ENCODE data around the gene AIFM2. TPM values are rescaled to one million over a fixed set of nuclear protein-coding genes. Genes with fewer than 3 reads are reported as not detected.

AIFM2 gene
- total and polyA plus RNA-seq, 9 of the 15 experiments (the other 6 are each of a cell fraction or from before 2014, with no cell fraction given) = 2.7 to 14.1 (median 9.2) TPM

- H3K27me3 ChIP-seq (ENCODE audit: control insufficient read depth in 2 of 2, insufficient read depth in 2 of 2, low read length in 2 of 2) = peaks cover 40 to 59% of the 10 kb centered on the region in 2 experiments
- no peaks in the 10 kb centered on the region for H3K4me1 ChIP-seq (replicated peaks in 1 of 2; ENCODE audit: control insufficient read depth in 2 of 2, insufficient read depth in 2 of 2, low read length in 2 of 2)
- H3K9me1 ChIP-seq (ENCODE audit: control insufficient read depth, insufficient read depth, low read length) = no peaks in the 10 kb centered on the region
- no peaks in the 10 kb centered on the region for H3K36me3 ChIP-seq (ENCODE audit: control insufficient read depth, insufficient read depth, low read length)
- H3K4me3 ChIP-seq = no peak overlapping the region
- no peak overlapping the region for H3K27ac ChIP-seq (ENCODE audit: extremely low read depth, low read depth, low read length)
- no peak overlapping the region for H2AFZ ChIP-seq (ENCODE audit: low read depth, low read length)
- H3K9ac ChIP-seq (ENCODE audit: insufficient read depth in 1 of 2, low read depth in 2 of 2, low read length in 2 of 2) = no peak overlapping the region
- peaks cover 6% of the 10 kb centered on the region; the same call in 1 of the 2 replicates for H4K20me1 ChIP-seq (replicated peaks; ENCODE audit: control insufficient read depth, insufficient read depth, low read length)
- in situ Hi-C loops (cut with MboI) = no loop called here
- H3K79me2 ChIP-seq (ENCODE audit: control insufficient read depth, insufficient read depth, low read length) = no peaks in the 10 kb centered on the region
- ChIA-PET POLR2A (no interaction called here), CTCF (ENCODE audit: low intra/inter-chr PET ratio) (interaction anchor here (0.6 kb wide), 1 partner anchor 181 kb away, joined by 3 read pairs; no protein-coding TSS in a partner anchor)
- FAIRE-seq (no peak), ATAC-seq (no peak; the same call in 2 of the 3 replicates), DNase-seq (ENCODE audit: extremely low read depth in 1 of 4, low spot score in 3 of 4) (no peak)
- no peak overlapping the region for H3K4me2 ChIP-seq (ENCODE audit: insufficient read depth, low read length)
- no TSS peak for BruUV-seq (replicated peaks)
- WGBS (ENCODE audit: insufficient coverage, low coverage, missing lambda C conversion rate) = 0% methylated on average over 5 of the region's 6 CpGs
- no peaks in the 10 kb centered on the region for H3K9me3 ChIP-seq (replicated peaks; ENCODE audit: control insufficient read depth, insufficient read depth, low read depth, low read length)
- TF ChIP-seq CTCF (IDR thresholded peaks at IDR 0.05 in 2 of 3, conservative IDR thresholded peaks at IDR 0.05 in 1 of 3; ENCODE audit: insufficient read depth in 2 of 3, low read depth in 1 of 3, low read length in 3 of 3) = peak in 1 of 3 experiments; percentile 42; a peak in 2 of 6 replicates
- TF ChIP-seq ZBTB43 (CRISPR knock-in tag; IDR thresholded peaks at IDR 0.05) = no peak
- TF ChIP-seq RAD21 (CRISPR knock-in tag; conservative IDR thresholded peaks at IDR 0.05 in 1 of 2, IDR thresholded peaks at IDR 0.05 in 1 of 2) = peak in 1 of 2 experiments; percentile 57; a peak in 2 of 4 replicates
- TF ChIP-seq REST (IDR thresholded peaks at IDR 0.05; ENCODE audit: borderline replicate concordance) = 0 out of 2 replicates have a peak, but pooled peaks have one; percentile 4
- no peak for TF ChIP-seq REST (CRISPR knock-in tag; IDR thresholded peaks at IDR 0.05; ENCODE audit: low read depth)
- TF ChIP-seq NFRKB (IDR thresholded peaks at IDR 0.05; ENCODE audit: low read depth) = no peak
- intact Hi-C loops (cut with micrococcal nuclease) = no loop called here
Observed at GRCh38 chr10:70084189-70084588, 48.4 kb downstream of the AIFM2 start.
